Measurements from ENCODE around the gene FBLN2.
"Not testable (repeated sequence)": the region's sequence is repeated elsewhere in the genome, so short reads cannot be mapped to it uniquely, and the experiment has no call there.

GRCh38 chr3:13499246-13499645 is 49.7 kb upstream of the FBLN2 start:
- not testable (repeated sequence) for TF ChIP-seq CTCF (IDR thresholded peaks at IDR 0.05); CHD2 (IDR thresholded peaks at IDR 0.05; ENCODE audit: low read length, partially characterized antibody)

Data from A549 (cell line).